GM23338 (cell line): ENCODE data around the gene HIVEP3. TPM values are rescaled to one million over a fixed set of nuclear protein-coding genes. Genes with fewer than 3 reads are reported as not detected.

Experiments
- ATAC-seq: fragments of 200-7000 bp; cut with Tn5 transposase; 3 replicates; pipeline ENCODE4 v1.9.1; 2020
- DNase-seq: peaks from one replicate; pipeline ENCODE4 v3.0.0-alpha.2; 2015; ENCODE audit warnings: low spot score
- H2AFZ ChIP-seq: fragments of 200-600 bp; sonication (generic); 2 replicates; pipeline ENCODE4 v1.8.0; 2016; ENCODE audit warnings: antibody characterized with exemption, mild to moderate bottlenecking, moderate library complexity
- H3F3A ChIP-seq: fragments of 200-600 bp; sonication (generic); replicated peaks from 2 replicates; pipeline ENCODE4 v1.8.0; 2017; ENCODE audit warnings: antibody characterized with exemption, mixed run types, low read depth
- H3K27ac ChIP-seq: fragments of 200-600 bp; sonication (generic); 2 replicates; pipeline ENCODE4 v1.6.1; 2016; ENCODE audit warnings: low read depth
- H3K27me3 ChIP-seq: fragments of 200-600 bp; sonication (generic); 2 replicates; pipeline ENCODE4 v1.8.0; 2016; ENCODE audit warnings: mild to moderate bottlenecking, mixed run types, moderate library complexity; ENCODE audit not compliant: insufficient read depth
- H3K36me3 ChIP-seq: fragments of 200-600 bp; sonication (generic); 2 replicates; pipeline ENCODE4 v1.8.0; 2016; ENCODE audit warnings: mild to moderate bottlenecking; ENCODE audit not compliant: insufficient read depth
- H3K4me1 ChIP-seq: fragments of 200-600 bp; sonication (generic); 2 replicates; pipeline ENCODE4 v1.8.0; 2016; ENCODE audit warnings: mild to moderate bottlenecking, moderate library complexity; ENCODE audit not compliant: insufficient read depth
- H3K4me2 ChIP-seq: fragments of 200-600 bp; sonication (generic); 2 replicates; pipeline ENCODE4 v1.7.1; 2017; ENCODE audit warnings: mixed run types
- H3K4me3 ChIP-seq: fragments of 200-600 bp; sonication (generic); 2 replicates; pipeline ENCODE4 v1.6.1; 2016; ENCODE audit warnings: mixed run types
- H3K79me2 ChIP-seq: fragments of 200-600 bp; sonication (generic); replicated peaks from 2 replicates; pipeline ENCODE4 v1.8.0; 2017; ENCODE audit warnings: mild to moderate bottlenecking; ENCODE audit not compliant: insufficient read depth
- H3K9me2 ChIP-seq: fragments of 200-600 bp; sonication (generic); 2 replicates; pipeline ENCODE4 v1.8.0; 2017; ENCODE audit not compliant: insufficient read depth
- H4K20me1 ChIP-seq: fragments of 200-600 bp; sonication (generic); replicated peaks from 2 replicates; pipeline ENCODE4 v1.8.0; 2017; ENCODE audit warnings: mild to moderate bottlenecking; ENCODE audit not compliant: insufficient read depth
- H3K27ac Mint-ChIP-seq: 2 replicates; pipeline ENCODE4 v1.8.0; 2020; ENCODE audit warnings: inconsistent platforms, mild to moderate bottlenecking, moderate library complexity, mixed read lengths
- H3K27me3 Mint-ChIP-seq: 3 replicates; pipeline ENCODE4 v1.8.0; 2022; ENCODE audit warnings: low read depth, mild to moderate bottlenecking, moderate library complexity, mixed read lengths, inconsistent platforms; ENCODE audit not compliant: insufficient read depth, poor library complexity
- H3K36me3 Mint-ChIP-seq: 3 replicates; pipeline ENCODE4 v1.8.0; 2021; ENCODE audit warnings: low read depth, mild to moderate bottlenecking, inconsistent platforms, moderate library complexity, mixed read lengths
- H3K4me1 Mint-ChIP-seq: 3 replicates; pipeline ENCODE4 v1.8.0; 2020; ENCODE audit warnings: mild to moderate bottlenecking, inconsistent platforms, mixed read lengths
- H3K4me3 Mint-ChIP-seq: 3 replicates; pipeline ENCODE4 v1.8.0; 2021; ENCODE audit warnings: moderate library complexity, mild to moderate bottlenecking, inconsistent platforms, mixed read lengths
- H3K9me3 Mint-ChIP-seq: 3 replicates; pipeline ENCODE4 v1.8.0; 2020; ENCODE audit warnings: moderate library complexity, mild to moderate bottlenecking, inconsistent platforms, mixed read lengths
- CREB1 ChIP-seq: fragments of 250-450 bp; sonication (Bioruptor Pico); IDR thresholded peaks from 2 replicates; pipeline ENCODE4 v1.5.0; 2020; ENCODE audit warnings: low read depth, mild to moderate bottlenecking, moderate library complexity
- EZH2 ChIP-seq: fragments of 200-600 bp; sonication (generic); IDR thresholded peaks from one replicate; pipeline ENCODE4 v1.8.0; 2017; ENCODE audit warnings: antibody characterized with exemption, mild to moderate bottlenecking, low read depth; ENCODE audit not compliant: unreplicated experiment
- EZH2phosphoT487 ChIP-seq: fragments of 200-600 bp; sonication (generic); IDR thresholded peaks from one replicate; pipeline ENCODE4 v1.8.1; 2018; ENCODE audit warnings: antibody characterized with exemption; ENCODE audit not compliant: unreplicated experiment
- JUNB ChIP-seq: IDR thresholded peaks from one replicate; pipeline ENCODE4 v1.6.1; 2016; ENCODE audit warnings: antibody characterized with exemption; ENCODE audit not compliant: unreplicated experiment
- NANOG ChIP-seq: IDR thresholded peaks from 2 replicates; pipeline ENCODE4 v1.6.1; 2016; ENCODE audit warnings: antibody characterized with exemption, borderline replicate concordance
- POLR2AphosphoS5 ChIP-seq: IDR thresholded peaks from 2 replicates; pipeline ENCODE4 v1.6.1; 2016; ENCODE audit warnings: antibody characterized with exemption, low read depth
- STAT1 ChIP-seq: IDR thresholded peaks from one replicate; pipeline ENCODE4 v1.6.1; 2016; ENCODE audit warnings: antibody characterized with exemption; ENCODE audit not compliant: unreplicated experiment
- polyA plus RNA-seq: library from polyadenylated mRNA; unstranded; fragments of >200 nt; fragmentation: Nextera tagmentation; extraction: Ambion mirVana; gene quantifications from 2 replicates; pipeline ENCODE4 v1.2.1, GENCODE V29; 2016
- total RNA-seq: library from RNA; depleted of rRNA; stranded (reverse); fragments of >200 nt; shearing (Covaris generic); gene quantifications from 2 replicates; pipeline ENCODE4 v1.2.3, GENCODE V29; 2014
- TF ChIP-seq, protein P1 (sequence below): IDR thresholded peaks from one replicate; pipeline ENCODE4 v1.6.1; 2018; ENCODE audit warnings: antibody characterized with exemption; ENCODE audit not compliant: unreplicated experiment
- TF ChIP-seq, protein P2 (sequence below): fragments of 250-450 bp; sonication (Bioruptor Pico); IDR thresholded peaks from 2 replicates; pipeline ENCODE4 v1.5.0; 2020; ENCODE audit warnings: mild to moderate bottlenecking, moderate library complexity
- TF ChIP-seq, protein P3 (sequence below), 2 experiments: fragments of 200-600 bp in 1 of 2; sonication (generic) in 1 of 2; conservative IDR thresholded peaks; 2 replicates each; pipeline versions ENCODE4 v1.5.1 to v1.6.1; 2016 to 2017; ENCODE audit warnings: antibody characterized with exemption in 2 of 2, low read depth in 2 of 2, mild to moderate bottlenecking in 2 of 2, moderate library complexity in 1 of 2

HIVEP3 gene
- total and polyA plus RNA-seq, 2 experiments from 2014 or later, result 0.14 to 0.24 TPM

DNA sequence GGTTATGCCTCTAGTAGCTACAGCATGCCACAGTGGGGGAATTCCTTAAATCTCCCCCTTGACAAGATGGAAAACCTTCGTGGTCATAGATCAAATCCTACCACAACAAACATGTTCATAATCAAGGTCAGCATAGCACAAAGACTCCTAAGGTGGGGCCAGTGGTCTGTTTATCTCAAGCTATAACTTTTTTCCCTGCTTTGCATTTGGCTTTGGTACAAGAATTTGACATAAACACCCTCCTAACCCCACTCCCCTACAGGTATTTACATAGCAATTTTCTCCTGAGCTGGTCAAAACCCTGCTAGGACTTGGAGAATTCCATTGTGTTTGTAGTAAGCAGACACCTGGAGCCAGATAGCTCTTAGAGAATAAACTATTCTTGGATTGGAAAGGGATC is 58.5 kb downstream of the HIVEP3 start:
- peaks cover 17% of the 10 kb centered on the region for H3K4me1 ChIP-seq
- Mint-ChIP-seq H3K36me3 (no peaks in the 10 kb centered on the region; the same call in 2 of the 3 replicates), H3K9me3 (no peaks in the 10 kb centered on the region; the same call in 2 of the 3 replicates), H3K27me3 (peaks cover 10% of the 10 kb centered on the region), H3K27ac (no peak overlapping the region), H3K4me1 (peaks cover 33% of the 10 kb centered on the region), H3K4me3 (no peak overlapping the region)
- TF ChIP-seq STAT1, result no peak
- TF ChIP-seq, protein P1, sequence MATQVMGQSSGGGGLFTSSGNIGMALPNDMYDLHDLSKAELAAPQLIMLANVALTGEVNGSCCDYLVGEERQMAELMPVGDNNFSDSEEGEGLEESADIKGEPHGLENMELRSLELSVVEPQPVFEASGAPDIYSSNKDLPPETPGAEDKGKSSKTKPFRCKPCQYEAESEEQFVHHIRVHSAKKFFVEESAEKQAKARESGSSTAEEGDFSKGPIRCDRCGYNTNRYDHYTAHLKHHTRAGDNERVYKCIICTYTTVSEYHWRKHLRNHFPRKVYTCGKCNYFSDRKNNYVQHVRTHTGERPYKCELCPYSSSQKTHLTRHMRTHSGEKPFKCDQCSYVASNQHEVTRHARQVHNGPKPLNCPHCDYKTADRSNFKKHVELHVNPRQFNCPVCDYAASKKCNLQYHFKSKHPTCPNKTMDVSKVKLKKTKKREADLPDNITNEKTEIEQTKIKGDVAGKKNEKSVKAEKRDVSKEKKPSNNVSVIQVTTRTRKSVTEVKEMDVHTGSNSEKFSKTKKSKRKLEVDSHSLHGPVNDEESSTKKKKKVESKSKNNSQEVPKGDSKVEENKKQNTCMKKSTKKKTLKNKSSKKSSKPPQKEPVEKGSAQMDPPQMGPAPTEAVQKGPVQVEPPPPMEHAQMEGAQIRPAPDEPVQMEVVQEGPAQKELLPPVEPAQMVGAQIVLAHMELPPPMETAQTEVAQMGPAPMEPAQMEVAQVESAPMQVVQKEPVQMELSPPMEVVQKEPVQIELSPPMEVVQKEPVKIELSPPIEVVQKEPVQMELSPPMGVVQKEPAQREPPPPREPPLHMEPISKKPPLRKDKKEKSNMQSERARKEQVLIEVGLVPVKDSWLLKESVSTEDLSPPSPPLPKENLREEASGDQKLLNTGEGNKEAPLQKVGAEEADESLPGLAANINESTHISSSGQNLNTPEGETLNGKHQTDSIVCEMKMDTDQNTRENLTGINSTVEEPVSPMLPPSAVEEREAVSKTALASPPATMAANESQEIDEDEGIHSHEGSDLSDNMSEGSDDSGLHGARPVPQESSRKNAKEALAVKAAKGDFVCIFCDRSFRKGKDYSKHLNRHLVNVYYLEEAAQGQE, result no peak
- no peak for TF ChIP-seq CREB1
- no peak for TF ChIP-seq POLR2AphosphoS5
- TF ChIP-seq NANOG, result no peak
- no peak for TF ChIP-seq EZH2
- TF ChIP-seq EZH2phosphoT487, result no peak
- TF ChIP-seq JUNB, result no peak
- TF ChIP-seq, protein P2, sequence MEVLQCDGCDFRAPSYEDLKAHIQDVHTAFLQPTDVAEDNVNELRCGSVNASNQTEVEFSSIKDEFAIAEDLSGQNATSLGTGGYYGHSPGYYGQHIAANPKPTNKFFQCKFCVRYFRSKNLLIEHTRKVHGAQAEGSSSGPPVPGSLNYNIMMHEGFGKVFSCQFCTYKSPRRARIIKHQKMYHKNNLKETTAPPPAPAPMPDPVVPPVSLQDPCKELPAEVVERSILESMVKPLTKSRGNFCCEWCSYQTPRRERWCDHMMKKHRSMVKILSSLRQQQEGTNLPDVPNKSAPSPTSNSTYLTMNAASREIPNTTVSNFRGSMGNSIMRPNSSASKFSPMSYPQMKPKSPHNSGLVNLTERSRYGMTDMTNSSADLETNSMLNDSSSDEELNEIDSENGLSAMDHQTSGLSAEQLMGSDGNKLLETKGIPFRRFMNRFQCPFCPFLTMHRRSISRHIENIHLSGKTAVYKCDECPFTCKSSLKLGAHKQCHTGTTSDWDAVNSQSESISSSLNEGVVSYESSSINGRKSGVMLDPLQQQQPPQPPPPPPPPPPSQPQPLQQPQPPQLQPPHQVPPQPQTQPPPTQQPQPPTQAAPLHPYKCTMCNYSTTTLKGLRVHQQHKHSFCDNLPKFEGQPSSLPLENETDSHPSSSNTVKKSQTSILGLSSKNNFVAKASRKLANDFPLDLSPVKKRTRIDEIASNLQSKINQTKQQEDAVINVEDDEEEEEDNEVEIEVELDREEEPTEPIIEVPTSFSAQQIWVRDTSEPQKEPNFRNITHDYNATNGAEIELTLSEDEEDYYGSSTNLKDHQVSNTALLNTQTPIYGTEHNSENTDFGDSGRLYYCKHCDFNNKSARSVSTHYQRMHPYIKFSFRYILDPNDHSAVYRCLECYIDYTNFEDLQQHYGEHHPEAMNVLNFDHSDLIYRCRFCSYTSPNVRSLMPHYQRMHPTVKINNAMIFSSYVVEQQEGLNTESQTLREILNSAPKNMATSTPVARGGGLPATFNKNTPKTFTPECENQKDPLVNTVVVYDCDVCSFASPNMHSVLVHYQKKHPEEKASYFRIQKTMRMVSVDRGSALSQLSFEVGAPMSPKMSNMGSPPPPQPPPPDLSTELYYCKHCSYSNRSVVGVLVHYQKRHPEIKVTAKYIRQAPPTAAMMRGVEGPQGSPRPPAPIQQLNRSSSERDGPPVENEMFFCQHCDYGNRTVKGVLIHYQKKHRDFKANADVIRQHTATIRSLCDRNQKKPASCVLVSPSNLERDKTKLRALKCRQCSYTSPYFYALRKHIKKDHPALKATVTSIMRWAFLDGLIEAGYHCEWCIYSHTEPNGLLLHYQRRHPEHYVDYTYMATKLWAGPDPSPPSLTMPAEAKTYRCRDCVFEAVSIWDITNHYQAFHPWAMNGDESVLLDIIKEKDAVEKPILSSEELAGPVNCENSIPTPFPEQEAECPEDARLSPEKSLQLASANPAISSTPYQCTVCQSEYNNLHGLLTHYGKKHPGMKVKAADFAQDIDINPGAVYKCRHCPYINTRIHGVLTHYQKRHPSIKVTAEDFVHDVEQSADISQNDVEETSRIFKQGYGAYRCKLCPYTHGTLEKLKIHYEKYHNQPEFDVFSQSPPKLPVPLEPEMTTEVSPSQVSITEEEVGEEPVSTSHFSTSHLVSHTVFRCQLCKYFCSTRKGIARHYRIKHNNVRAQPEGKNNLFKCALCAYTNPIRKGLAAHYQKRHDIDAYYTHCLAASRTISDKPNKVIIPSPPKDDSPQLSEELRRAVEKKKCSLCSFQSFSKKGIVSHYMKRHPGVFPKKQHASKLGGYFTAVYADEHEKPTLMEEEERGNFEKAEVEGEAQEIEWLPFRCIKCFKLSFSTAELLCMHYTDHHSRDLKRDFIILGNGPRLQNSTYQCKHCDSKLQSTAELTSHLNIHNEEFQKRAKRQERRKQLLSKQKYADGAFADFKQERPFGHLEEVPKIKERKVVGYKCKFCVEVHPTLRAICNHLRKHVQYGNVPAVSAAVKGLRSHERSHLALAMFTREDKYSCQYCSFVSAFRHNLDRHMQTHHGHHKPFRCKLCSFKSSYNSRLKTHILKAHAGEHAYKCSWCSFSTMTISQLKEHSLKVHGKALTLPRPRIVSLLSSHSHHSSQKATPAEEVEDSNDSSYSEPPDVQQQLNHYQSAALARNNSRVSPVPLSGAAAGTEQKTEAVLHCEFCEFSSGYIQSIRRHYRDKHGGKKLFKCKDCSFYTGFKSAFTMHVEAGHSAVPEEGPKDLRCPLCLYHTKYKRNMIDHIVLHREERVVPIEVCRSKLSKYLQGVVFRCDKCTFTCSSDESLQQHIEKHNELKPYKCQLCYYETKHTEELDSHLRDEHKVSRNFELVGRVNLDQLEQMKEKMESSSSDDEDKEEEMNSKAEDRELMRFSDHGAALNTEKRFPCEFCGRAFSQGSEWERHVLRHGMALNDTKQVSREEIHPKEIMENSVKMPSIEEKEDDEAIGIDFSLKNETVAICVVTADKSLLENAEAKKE (CRISPR knock-in tag), result no peak
- TF ChIP-seq, protein P3, sequence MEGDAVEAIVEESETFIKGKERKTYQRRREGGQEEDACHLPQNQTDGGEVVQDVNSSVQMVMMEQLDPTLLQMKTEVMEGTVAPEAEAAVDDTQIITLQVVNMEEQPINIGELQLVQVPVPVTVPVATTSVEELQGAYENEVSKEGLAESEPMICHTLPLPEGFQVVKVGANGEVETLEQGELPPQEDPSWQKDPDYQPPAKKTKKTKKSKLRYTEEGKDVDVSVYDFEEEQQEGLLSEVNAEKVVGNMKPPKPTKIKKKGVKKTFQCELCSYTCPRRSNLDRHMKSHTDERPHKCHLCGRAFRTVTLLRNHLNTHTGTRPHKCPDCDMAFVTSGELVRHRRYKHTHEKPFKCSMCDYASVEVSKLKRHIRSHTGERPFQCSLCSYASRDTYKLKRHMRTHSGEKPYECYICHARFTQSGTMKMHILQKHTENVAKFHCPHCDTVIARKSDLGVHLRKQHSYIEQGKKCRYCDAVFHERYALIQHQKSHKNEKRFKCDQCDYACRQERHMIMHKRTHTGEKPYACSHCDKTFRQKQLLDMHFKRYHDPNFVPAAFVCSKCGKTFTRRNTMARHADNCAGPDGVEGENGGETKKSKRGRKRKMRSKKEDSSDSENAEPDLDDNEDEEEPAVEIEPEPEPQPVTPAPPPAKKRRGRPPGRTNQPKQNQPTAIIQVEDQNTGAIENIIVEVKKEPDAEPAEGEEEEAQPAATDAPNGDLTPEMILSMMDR (conservative IDR thresholded peaks at IDR 0.05; ENCODE audit: low read depth in 2 of 2), result no peak
- H3K27me3 ChIP-seq, result no peaks in the 10 kb centered on the region
- DNase-seq, result no peak
- H3K9me2 ChIP-seq, result 0 out of 2 replicates have a peak, but pooled peaks cover 2% of the 10 kb centered on the region
- no peak overlapping the region for H3K4me3 ChIP-seq
- ATAC-seq, result no peak
- no peaks in the 10 kb centered on the region for H3K36me3 ChIP-seq
- H4K20me1 ChIP-seq, result no peaks in the 10 kb centered on the region
- H2AFZ ChIP-seq, result no peak overlapping the region
- H3K79me2 ChIP-seq, result no peaks in the 10 kb centered on the region
- no peak overlapping the region for H3K27ac ChIP-seq
- no peaks in the 10 kb centered on the region for H3F3A ChIP-seq
- H3K4me2 ChIP-seq, result no peak overlapping the region
